ENCODE results near the gene GXYLT2. TPM values are rescaled to one million over a fixed set of nuclear protein-coding genes. Genes with fewer than 3 reads are reported as not detected.
A peak's percentile ranks its signal among the peaks of the same experiment; 100 is the strongest.

GXYLT2 gene
- total and polyA plus RNA-seq, 2 of the 13 experiments (the other 11 are each of a cell fraction or from before 2014, with no cell fraction given) = 4.3 to 6.9 TPM

DNA sequence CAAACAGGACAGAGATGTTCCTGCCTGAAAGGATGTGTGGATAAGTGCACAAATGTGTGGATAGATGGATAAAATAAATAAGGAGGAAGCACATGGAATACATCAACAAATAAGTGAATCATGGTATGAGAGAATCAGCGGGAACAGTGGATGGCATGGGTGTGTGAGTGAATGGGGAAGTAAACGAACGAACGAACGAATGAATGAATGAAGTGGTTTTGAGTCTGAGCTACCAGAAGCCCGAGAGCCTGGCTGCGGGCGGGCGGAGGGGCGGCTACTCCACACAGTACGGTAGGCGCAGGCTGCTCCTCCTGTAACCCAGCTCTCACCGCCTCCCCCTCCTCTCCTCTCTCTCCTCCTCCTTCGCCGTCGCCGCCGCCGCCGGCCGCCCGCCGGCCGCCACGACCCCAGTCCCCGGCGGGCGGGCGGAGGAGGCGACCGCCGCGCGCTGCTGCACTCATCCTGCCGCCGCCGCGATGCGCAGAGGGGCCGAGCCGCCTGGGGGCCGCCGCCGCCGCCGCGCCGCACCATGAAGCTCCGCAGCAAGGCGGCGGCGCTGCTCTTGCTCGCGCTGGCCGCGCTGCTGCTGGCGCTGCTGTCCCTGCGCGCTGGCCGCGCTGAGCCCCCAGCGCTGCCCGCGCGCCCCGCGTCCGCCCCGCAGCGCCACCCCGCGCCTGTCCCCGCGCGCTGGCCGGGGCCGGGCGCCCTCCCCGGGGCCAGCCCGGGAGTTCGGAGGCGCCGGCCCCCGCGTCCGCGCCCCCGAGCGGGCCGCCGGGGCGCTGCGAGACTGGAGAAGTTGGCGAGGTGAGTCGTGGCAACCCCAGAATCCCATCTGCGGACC lies at the start of gene GXYLT2 (continued):
- TF ChIP-seq, protein P1, sequence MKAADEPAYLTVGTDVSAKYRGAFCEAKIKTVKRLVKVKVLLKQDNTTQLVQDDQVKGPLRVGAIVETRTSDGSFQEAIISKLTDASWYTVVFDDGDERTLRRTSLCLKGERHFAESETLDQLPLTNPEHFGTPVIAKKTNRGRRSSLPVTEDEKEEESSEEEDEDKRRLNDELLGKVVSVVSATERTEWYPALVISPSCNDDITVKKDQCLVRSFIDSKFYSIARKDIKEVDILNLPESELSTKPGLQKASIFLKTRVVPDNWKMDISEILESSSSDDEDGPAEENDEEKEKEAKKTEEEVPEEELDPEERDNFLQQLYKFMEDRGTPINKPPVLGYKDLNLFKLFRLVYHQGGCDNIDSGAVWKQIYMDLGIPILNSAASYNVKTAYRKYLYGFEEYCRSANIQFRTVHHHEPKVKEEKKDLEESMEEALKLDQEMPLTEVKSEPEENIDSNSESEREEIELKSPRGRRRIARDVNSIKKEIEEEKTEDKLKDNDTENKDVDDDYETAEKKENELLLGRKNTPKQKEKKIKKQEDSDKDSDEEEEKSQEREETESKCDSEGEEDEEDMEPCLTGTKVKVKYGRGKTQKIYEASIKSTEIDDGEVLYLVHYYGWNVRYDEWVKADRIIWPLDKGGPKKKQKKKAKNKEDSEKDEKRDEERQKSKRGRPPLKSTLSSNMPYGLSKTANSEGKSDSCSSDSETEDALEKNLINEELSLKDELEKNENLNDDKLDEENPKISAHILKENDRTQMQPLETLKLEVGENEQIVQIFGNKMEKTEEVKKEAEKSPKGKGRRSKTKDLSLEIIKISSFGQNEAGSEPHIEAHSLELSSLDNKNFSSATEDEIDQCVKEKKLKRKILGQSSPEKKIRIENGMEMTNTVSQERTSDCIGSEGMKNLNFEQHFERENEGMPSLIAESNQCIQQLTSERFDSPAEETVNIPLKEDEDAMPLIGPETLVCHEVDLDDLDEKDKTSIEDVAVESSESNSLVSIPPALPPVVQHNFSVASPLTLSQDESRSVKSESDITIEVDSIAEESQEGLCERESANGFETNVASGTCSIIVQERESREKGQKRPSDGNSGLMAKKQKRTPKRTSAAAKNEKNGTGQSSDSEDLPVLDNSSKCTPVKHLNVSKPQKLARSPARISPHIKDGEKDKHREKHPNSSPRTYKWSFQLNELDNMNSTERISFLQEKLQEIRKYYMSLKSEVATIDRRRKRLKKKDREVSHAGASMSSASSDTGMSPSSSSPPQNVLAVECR (CRISPR knock-in tag; IDR thresholded peaks at IDR 0.05; ENCODE audit: borderline replicate concordance) = peak; percentile 42; the same call in 1 of the 2 replicates
- TF ChIP-seq BCL6 (CRISPR knock-in tag; IDR thresholded peaks at IDR 0.05) (0 out of 2 replicates have a peak, but pooled peaks have one; percentile 17), XRCC5 (optimal IDR thresholded peaks at IDR 0.05; ENCODE audit: low read length) (no peak), FOXC1 (CRISPR knock-in tag; IDR thresholded peaks at IDR 0.05; ENCODE audit: borderline replicate concordance) (no peak), ZNF121 (CRISPR knock-in tag; IDR thresholded peaks at IDR 0.05) (no peak), ZNF558 (CRISPR knock-in tag; IDR thresholded peaks at IDR 0.05; ENCODE audit: borderline replicate concordance) (no peak), YY1 (IDR thresholded peaks at IDR 0.05; ENCODE audit: insufficient read depth, insufficient replicate concordance, low read depth, low read length) (peak; percentile 65), CBX2 (IDR thresholded peaks at IDR 0.05; ENCODE audit: low read depth, low read length) (no peak), CBX2 (CRISPR knock-in tag; IDR thresholded peaks at IDR 0.05; ENCODE audit: low read depth) (no peak), ZFP37 (CRISPR knock-in tag; IDR thresholded peaks at IDR 0.05; ENCODE audit: borderline replicate concordance) (no peak), ELF3 (CRISPR knock-in tag; IDR thresholded peaks at IDR 0.05) (no peak), RAD51 (IDR thresholded peaks at IDR 0.05; ENCODE audit: borderline replicate concordance) (no peak), TMF1 (CRISPR knock-in tag; IDR thresholded peaks at IDR 0.05; ENCODE audit: low read depth) (no peak), MTF1 (CRISPR knock-in tag; IDR thresholded peaks at IDR 0.05) (no peak), ZNF792 (CRISPR knock-in tag; IDR thresholded peaks at IDR 0.05) (no peak), NFYB (CRISPR knock-in tag; IDR thresholded peaks at IDR 0.05) (no peak), ZSCAN9 (CRISPR knock-in tag; IDR thresholded peaks at IDR 0.05; ENCODE audit: borderline replicate concordance) (no peak), ZMYM3 (CRISPR knock-in tag; IDR thresholded peaks at IDR 0.05) (peak; percentile 80), ZFP62 (CRISPR knock-in tag; IDR thresholded peaks at IDR 0.05) (no peak)
- TF ChIP-seq, protein P2, sequence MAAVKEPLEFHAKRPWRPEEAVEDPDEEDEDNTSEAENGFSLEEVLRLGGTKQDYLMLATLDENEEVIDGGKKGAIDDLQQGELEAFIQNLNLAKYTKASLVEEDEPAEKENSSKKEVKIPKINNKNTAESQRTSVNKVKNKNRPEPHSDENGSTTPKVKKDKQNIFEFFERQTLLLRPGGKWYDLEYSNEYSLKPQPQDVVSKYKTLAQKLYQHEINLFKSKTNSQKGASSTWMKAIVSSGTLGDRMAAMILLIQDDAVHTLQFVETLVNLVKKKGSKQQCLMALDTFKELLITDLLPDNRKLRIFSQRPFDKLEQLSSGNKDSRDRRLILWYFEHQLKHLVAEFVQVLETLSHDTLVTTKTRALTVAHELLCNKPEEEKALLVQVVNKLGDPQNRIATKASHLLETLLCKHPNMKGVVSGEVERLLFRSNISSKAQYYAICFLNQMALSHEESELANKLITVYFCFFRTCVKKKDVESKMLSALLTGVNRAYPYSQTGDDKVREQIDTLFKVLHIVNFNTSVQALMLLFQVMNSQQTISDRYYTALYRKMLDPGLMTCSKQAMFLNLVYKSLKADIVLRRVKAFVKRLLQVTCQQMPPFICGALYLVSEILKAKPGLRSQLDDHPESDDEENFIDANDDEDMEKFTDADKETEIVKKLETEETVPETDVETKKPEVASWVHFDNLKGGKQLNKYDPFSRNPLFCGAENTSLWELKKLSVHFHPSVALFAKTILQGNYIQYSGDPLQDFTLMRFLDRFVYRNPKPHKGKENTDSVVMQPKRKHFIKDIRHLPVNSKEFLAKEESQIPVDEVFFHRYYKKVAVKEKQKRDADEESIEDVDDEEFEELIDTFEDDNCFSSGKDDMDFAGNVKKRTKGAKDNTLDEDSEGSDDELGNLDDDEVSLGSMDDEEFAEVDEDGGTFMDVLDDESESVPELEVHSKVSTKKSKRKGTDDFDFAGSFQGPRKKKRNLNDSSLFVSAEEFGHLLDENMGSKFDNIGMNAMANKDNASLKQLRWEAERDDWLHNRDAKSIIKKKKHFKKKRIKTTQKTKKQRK (IDR thresholded peaks at IDR 0.05; ENCODE audit: low read length) = no peak
- TF ChIP-seq, protein P3, sequence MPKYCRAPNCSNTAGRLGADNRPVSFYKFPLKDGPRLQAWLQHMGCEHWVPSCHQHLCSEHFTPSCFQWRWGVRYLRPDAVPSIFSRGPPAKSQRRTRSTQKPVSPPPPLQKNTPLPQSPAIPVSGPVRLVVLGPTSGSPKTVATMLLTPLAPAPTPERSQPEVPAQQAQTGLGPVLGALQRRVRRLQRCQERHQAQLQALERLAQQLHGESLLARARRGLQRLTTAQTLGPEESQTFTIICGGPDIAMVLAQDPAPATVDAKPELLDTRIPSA (CRISPR knock-in tag; IDR thresholded peaks at IDR 0.05; ENCODE audit: borderline replicate concordance) = no peak
- TF ChIP-seq, protein P4, sequence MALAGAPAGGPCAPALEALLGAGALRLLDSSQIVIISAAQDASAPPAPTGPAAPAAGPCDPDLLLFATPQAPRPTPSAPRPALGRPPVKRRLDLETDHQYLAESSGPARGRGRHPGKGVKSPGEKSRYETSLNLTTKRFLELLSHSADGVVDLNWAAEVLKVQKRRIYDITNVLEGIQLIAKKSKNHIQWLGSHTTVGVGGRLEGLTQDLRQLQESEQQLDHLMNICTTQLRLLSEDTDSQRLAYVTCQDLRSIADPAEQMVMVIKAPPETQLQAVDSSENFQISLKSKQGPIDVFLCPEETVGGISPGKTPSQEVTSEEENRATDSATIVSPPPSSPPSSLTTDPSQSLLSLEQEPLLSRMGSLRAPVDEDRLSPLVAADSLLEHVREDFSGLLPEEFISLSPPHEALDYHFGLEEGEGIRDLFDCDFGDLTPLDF (CRISPR knock-in tag; IDR thresholded peaks at IDR 0.05) = no peak

Measured in HepG2 (cell line).